ENCODE data around the gene ACKR3.

GRCh38 chr2:236565212-236565611 is 4.4 kb upstream of the ACKR3 start:
- TF ChIP-seq, protein P1, sequence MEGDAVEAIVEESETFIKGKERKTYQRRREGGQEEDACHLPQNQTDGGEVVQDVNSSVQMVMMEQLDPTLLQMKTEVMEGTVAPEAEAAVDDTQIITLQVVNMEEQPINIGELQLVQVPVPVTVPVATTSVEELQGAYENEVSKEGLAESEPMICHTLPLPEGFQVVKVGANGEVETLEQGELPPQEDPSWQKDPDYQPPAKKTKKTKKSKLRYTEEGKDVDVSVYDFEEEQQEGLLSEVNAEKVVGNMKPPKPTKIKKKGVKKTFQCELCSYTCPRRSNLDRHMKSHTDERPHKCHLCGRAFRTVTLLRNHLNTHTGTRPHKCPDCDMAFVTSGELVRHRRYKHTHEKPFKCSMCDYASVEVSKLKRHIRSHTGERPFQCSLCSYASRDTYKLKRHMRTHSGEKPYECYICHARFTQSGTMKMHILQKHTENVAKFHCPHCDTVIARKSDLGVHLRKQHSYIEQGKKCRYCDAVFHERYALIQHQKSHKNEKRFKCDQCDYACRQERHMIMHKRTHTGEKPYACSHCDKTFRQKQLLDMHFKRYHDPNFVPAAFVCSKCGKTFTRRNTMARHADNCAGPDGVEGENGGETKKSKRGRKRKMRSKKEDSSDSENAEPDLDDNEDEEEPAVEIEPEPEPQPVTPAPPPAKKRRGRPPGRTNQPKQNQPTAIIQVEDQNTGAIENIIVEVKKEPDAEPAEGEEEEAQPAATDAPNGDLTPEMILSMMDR (IDR thresholded peaks at IDR 0.05), result no peak
- TF ChIP-seq POLR2A (IDR thresholded peaks at IDR 0.05), result no peak

All from testis (tissue), 2 donors.